ENCODE results near the gene ETFA. TPM values are rescaled to one million over a fixed set of nuclear protein-coding genes. Genes with fewer than 3 reads are reported as not detected.
"Not testable (repeated sequence)": the region's sequence is repeated elsewhere in the genome, so short reads cannot be mapped to it uniquely, and the experiment has no call there.

Gene ETFA
- total RNA-seq, 1 donor from 2014 or later, result 81.2 TPM

- Histone ChIP-seq H3K27ac (no peak overlapping the region), H3K9me3 (no peaks in the 10 kb centered on the region), H3K4me1 (no peaks in the 10 kb centered on the region), H3K36me3 (peaks cover 73% of the 10 kb centered on the region), H3K4me3 (no peak overlapping the region), H3K27me3 (ENCODE audit: low read depth) (no peaks in the 10 kb centered on the region)
- ATAC-seq (no peak), DNase-seq (no peak)
- TF ChIP-seq, protein P1, sequence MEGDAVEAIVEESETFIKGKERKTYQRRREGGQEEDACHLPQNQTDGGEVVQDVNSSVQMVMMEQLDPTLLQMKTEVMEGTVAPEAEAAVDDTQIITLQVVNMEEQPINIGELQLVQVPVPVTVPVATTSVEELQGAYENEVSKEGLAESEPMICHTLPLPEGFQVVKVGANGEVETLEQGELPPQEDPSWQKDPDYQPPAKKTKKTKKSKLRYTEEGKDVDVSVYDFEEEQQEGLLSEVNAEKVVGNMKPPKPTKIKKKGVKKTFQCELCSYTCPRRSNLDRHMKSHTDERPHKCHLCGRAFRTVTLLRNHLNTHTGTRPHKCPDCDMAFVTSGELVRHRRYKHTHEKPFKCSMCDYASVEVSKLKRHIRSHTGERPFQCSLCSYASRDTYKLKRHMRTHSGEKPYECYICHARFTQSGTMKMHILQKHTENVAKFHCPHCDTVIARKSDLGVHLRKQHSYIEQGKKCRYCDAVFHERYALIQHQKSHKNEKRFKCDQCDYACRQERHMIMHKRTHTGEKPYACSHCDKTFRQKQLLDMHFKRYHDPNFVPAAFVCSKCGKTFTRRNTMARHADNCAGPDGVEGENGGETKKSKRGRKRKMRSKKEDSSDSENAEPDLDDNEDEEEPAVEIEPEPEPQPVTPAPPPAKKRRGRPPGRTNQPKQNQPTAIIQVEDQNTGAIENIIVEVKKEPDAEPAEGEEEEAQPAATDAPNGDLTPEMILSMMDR (IDR thresholded peaks at IDR 0.05), result no peak
- intact Hi-C loops (cut with DNase I), result no loop called here
These were observed 36.4 kb downstream of the ETFA start for GRCh38 chr15:76274821-76275220.

- DNase-seq (no peak), ATAC-seq (no peak)
- TF ChIP-seq, protein P1 (IDR thresholded peaks at IDR 0.05), result no peak
- peaks cover 75% of the 10 kb centered on the region for H3K36me3 ChIP-seq
- no peaks in the 10 kb centered on the region for H3K9me3 ChIP-seq
- H3K27ac ChIP-seq, result no peak overlapping the region
- H3K4me1 ChIP-seq, result no peaks in the 10 kb centered on the region
- no peak overlapping the region for H3K4me3 ChIP-seq
- intact Hi-C loops (cut with DNase I), result no loop called here
- no peaks in the 10 kb centered on the region for H3K27me3 ChIP-seq (ENCODE audit: low read depth)
These were observed 37.0 kb downstream of the ETFA start for GRCh38 chr15:76274226-76274625.

- no peaks in the 10 kb centered on the region for H3K27me3 ChIP-seq (ENCODE audit: low read depth)
- TF ChIP-seq, protein P1 (IDR thresholded peaks at IDR 0.05), result no peak
- H3K9me3 ChIP-seq, result peaks cover 11% of the 10 kb centered on the region
- intact Hi-C loops (cut with DNase I), result no loop called here
- DNase-seq (no peak), ATAC-seq (no peak)
- H3K27ac ChIP-seq, result no peak overlapping the region
- H3K4me3 ChIP-seq, result no peak overlapping the region
- peaks cover 65% of the 10 kb centered on the region for H3K36me3 ChIP-seq
- H3K4me1 ChIP-seq, result no peaks in the 10 kb centered on the region
These were observed 40.4 kb downstream of the ETFA start for GRCh38 chr15:76270876-76271275.

- Histone ChIP-seq H3K4me1 (no peaks in the 10 kb centered on the region), H3K4me3 (no peak overlapping the region), H3K27ac (no peak overlapping the region), H3K36me3 (peaks cover 60% of the 10 kb centered on the region), H3K27me3 (ENCODE audit: low read depth) (no peaks in the 10 kb centered on the region), H3K9me3 (peaks cover 31% of the 10 kb centered on the region)
- no peak for DNase-seq
- no peak for ATAC-seq
- TF ChIP-seq, protein P1 (IDR thresholded peaks at IDR 0.05), result no peak
- intact Hi-C loops (cut with DNase I), result no loop called here
These were observed 44.2 kb downstream of the ETFA start for GRCh38 chr15:76267077-76267476.

DNA sequence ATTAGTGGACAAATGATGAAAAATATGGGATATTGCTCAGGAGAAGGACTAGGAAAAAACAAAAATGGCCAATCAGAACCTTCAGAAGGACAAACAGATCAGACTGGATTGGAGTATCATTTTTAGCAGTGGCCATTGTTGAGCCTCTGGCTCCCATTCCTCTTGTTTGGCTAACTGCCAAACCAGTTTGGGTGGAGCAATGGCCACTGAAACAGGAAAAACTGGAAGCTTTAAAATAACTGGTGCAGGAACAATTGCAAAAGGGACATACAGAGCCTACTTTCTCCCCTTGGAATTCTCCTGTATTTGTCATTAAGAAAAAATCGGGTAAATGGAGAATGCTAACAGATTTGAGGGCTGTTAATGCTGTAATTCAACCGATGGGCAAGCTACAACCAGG is 45.5 kb downstream of the ETFA start:
- intact Hi-C loops (cut with DNase I); DNase-seq; H3K4me3 ChIP-seq; H3K4me1 ChIP-seq; H3K27me3 ChIP-seq (ENCODE audit: low read depth); H3K27ac ChIP-seq; ATAC-seq: not testable (repeated sequence)
- peaks cover 60% of the 10 kb centered on the region for H3K36me3 ChIP-seq
- peaks cover 31% of the 10 kb centered on the region for H3K9me3 ChIP-seq

- Histone ChIP-seq H3K27me3 (ENCODE audit: low read depth) (no peaks in the 10 kb centered on the region), H3K36me3 (peaks cover 51% of the 10 kb centered on the region), H3K4me3 (no peak overlapping the region), H3K9me3 (peaks cover 18% of the 10 kb centered on the region), H3K4me1 (no peaks in the 10 kb centered on the region), H3K27ac (no peak overlapping the region)
- intact Hi-C loops (cut with DNase I), result no loop called here
- TF ChIP-seq, protein P1 (IDR thresholded peaks at IDR 0.05), result no peak
- ATAC-seq, result peak in 1 of 2 donors; percentile 29
- no peak for DNase-seq
These were observed 50.9 kb downstream of the ETFA start for GRCh38 chr15:76260246-76260938.

All from lower lobe of right lung (tissue), 2 donors.